ENCODE measurements around the gene RAB11FIP3.
"Not testable (repeated sequence)": the region's sequence is repeated elsewhere in the genome, so short reads cannot be mapped to it uniquely, and the experiment has no call there.

Gene RAB11FIP3

GRCh38 chr16:495127-495748 lies 69.8 kb downstream of the RAB11FIP3 start:
- no peak for DNase-seq

- DNase-seq: no peak
Measured at GRCh38 chr16:496097-496886, 70.8 kb downstream of the RAB11FIP3 start.

GRCh38 chr16:497258-497657 lies 71.8 kb downstream of the RAB11FIP3 start:
- DNase-seq: no peak

- DNase-seq: no peak
Measured at GRCh38 chr16:499924-500323, 74.5 kb downstream of the RAB11FIP3 start.

GRCh38 chr16:500709-501108 lies 75.3 kb downstream of the RAB11FIP3 start:
- DNase-seq: no peak

GRCh38 chr16:502179-502943 lies 76.9 kb downstream of the RAB11FIP3 start:
- DNase-seq: no peak

GRCh38 chr16:503150-504071 lies 78.0 kb downstream of the RAB11FIP3 start:
- no peak for DNase-seq

- no peak for DNase-seq
Measured at GRCh38 chr16:505479-506245, 80.2 kb downstream of the RAB11FIP3 start.

GRCh38 chr16:506246-506546 lies 80.7 kb downstream of the RAB11FIP3 start:
- no peak for DNase-seq

- DNase-seq: not testable (repeated sequence)
Measured at GRCh38 chr16:507527-507926, 82.1 kb downstream of the RAB11FIP3 start.

- no peak for DNase-seq
Measured at GRCh38 chr16:507996-508395, 82.5 kb downstream of the RAB11FIP3 start.

GRCh38 chr16:508884-509736 lies 83.7 kb downstream of the RAB11FIP3 start:
- DNase-seq: no peak

- DNase-seq: no peak
Measured at GRCh38 chr16:510066-510825, 84.8 kb downstream of the RAB11FIP3 start.

GRCh38 chr16:512802-513201 lies 87.4 kb downstream of the RAB11FIP3 start:
- DNase-seq: no peak

GRCh38 chr16:513950-514349 lies 88.5 kb downstream of the RAB11FIP3 start:
- no peak for DNase-seq

GRCh38 chr16:515175-515938 lies 89.9 kb downstream of the RAB11FIP3 start:
- no peak for DNase-seq

- no peak for DNase-seq
Measured at GRCh38 chr16:515939-516226, 90.4 kb downstream of the RAB11FIP3 start.

GRCh38 chr16:516301-516700 lies 90.9 kb downstream of the RAB11FIP3 start:
- DNase-seq: no peak

GRCh38 chr16:518858-519257 lies 93.4 kb downstream of the RAB11FIP3 start:
- no peak for DNase-seq

GRCh38 chr16:519425-519824 lies 94.0 kb downstream of the RAB11FIP3 start:
- no peak for DNase-seq

Measured in stimulated activated CD4-positive, alpha-beta T cell treated with anti-CD3 and anti-CD28 coated beads, Interleukin-4, amount 100 ng/mL, for 4 hours (primary cell).